T-cell (primary cell): ENCODE measurements around the gene ZBTB45. TPM values are rescaled to one million over a fixed set of nuclear protein-coding genes. Genes with fewer than 3 reads are reported as not detected.

ENCODE experiments used
- ATAC-seq, 4 experiments: fragments of 200-7000 bp in 3 of 4; fragments of 150-1000 bp in 1 of 4; cut with Tn5 transposase; replicated peaks in 1 of 4; 1 replicate in 3 of 4; 2 replicates in 1 of 4; pipeline ENCODE4 v1.10.0; 2021; ENCODE audit warnings: moderate library complexity in 3 of 4, mild to moderate bottlenecking in 2 of 4, moderate number of reproducible peaks in 1 of 4
- CTCF ChIA-PET, 2 donors: fragments of 300-600 bp; sonication (Branson Sonifier 250); formaldehyde crosslinking; loops; one replicate each; lab custom pipeline; 2022; ENCODE audit warnings: antibody characterized with exemption in 2 of 2; lab: Charles Lee
- POLR2A ChIA-PET, 2 donors: fragments of 300-600 bp; sonication (Branson Sonifier 250); formaldehyde crosslinking; loops; one replicate each; lab custom pipeline; 2022; ENCODE audit warnings: antibody characterized with exemption in 2 of 2; lab: Charles Lee
- DNase-seq, 35 experiments: peaks; one replicate each; pipeline versions ENCODE4 v3.0.0 to v3.0.0-alpha.2; 2013 to 2023
- H3K27ac ChIP-seq: one replicate; pipeline ENCODE4 v1.5.1; 2013; ENCODE audit warnings: low read length
- H3K27me3 ChIP-seq, 2 experiments: replicated peaks in 1 of 2; 1 replicate in 1 of 2; 2 replicates in 1 of 2; pipeline versions ENCODE4 v1.6.1 to v1.7.0; 2013; ENCODE audit warnings: low read length in 1 of 2, mixed read lengths in 1 of 2; ENCODE audit not compliant: control insufficient read depth in 2 of 2, insufficient read depth in 2 of 2; ENCODE audit errors: extremely low read depth in 1 of 2
- H3K36me3 ChIP-seq, 2 donors: 1 replicate in 1 of 2; 2 replicates in 1 of 2; pipeline versions ENCODE4 v1.6.1 to v1.7.0; 2013; ENCODE audit warnings: low read length in 1 of 2; ENCODE audit not compliant: control insufficient read depth in 2 of 2, insufficient read depth in 1 of 2; ENCODE audit errors: extremely low read depth in 1 of 2
- H3K4me1 ChIP-seq, 2 experiments: 1 replicate in 1 of 2; 2 replicates in 1 of 2; pipeline versions ENCODE4 v1.6.1 to v1.7.0; 2013; ENCODE audit warnings: low read length in 2 of 2, mixed read lengths in 1 of 2; ENCODE audit not compliant: insufficient read depth in 2 of 2, control insufficient read depth in 1 of 2; ENCODE audit errors: extremely low read depth in 1 of 2
- H3K4me3 ChIP-seq, 2 donors: 1 replicate in 1 of 2; 2 replicates in 1 of 2; pipeline versions ENCODE4 v1.5.1 to v1.7.0; 2013; ENCODE audit warnings: mild to moderate bottlenecking in 2 of 2, low read length in 1 of 2, moderate library complexity in 1 of 2; ENCODE audit not compliant: control insufficient read depth in 1 of 2; ENCODE audit errors: extremely low read depth in 1 of 2
- H3K9me3 ChIP-seq: 2 replicates; pipeline ENCODE4 v1.7.0; 2013
- H3K27ac Mint-ChIP-seq, 2 donors: one replicate each; pipeline ENCODE4 v1.8.0; 2020 to 2021; ENCODE audit warnings: mild to moderate bottlenecking in 2 of 2, mixed read lengths in 2 of 2
- H3K27me3 Mint-ChIP-seq, 2 donors: one replicate each; pipeline ENCODE4 v1.8.0; 2021 to 2022; ENCODE audit warnings: mixed read lengths in 2 of 2
- H3K36me3 Mint-ChIP-seq: one replicate; pipeline ENCODE4 v1.8.0; 2021; ENCODE audit warnings: mixed read lengths
- H3K4me1 Mint-ChIP-seq, 3 donors: one replicate each; pipeline ENCODE4 v1.8.0; 2020 to 2022; ENCODE audit warnings: mixed read lengths in 3 of 3, mild to moderate bottlenecking in 1 of 3
- H3K4me3 Mint-ChIP-seq, 3 donors: one replicate each; pipeline ENCODE4 v1.8.0; 2020 to 2022; ENCODE audit warnings: mild to moderate bottlenecking in 3 of 3, mixed read lengths in 3 of 3, moderate library complexity in 3 of 3
- H3K9me3 Mint-ChIP-seq, 3 donors: one replicate each; pipeline ENCODE4 v1.8.0; 2020 to 2022; ENCODE audit warnings: mixed read lengths in 3 of 3
- WGBS: methylation state at CpG from one replicate; pipeline ENCODE4 v1.1.5; 2013; ENCODE audit warnings: missing lambda C conversion rate; ENCODE audit not compliant: insufficient coverage; 5-methylcytosine and 5-hydroxymethylcytosine counted together
- total RNA-seq, 35 experiments: library from RNA in 6 of 35; stranded (reverse) in 6 of 35; fragments of 120-200 nt in 1 of 35; gene quantifications; one replicate each; pipeline versions ENCODE4 v1.2.1 to v1.2.4 and lab custom pipeline; 2013 to 2026

ZBTB45 gene
- total RNA-seq, 5 donors from 2014 or later (not counting 1 experiment from before 2014, with no cell fraction given), result 8.3 to 27.8 (median 24.5) TPM

- WGBS, result no CpG with 5 or more reads among the region's 1 CpG
- Histone ChIP-seq H3K9me3 (no peaks in the 10 kb centered on the region), H3K4me3 (no peak overlapping the region), H3K27ac (no peak overlapping the region), H3K4me1 (peaks cover 13 to 59% of the 10 kb centered on the region in 2 experiments), H3K36me3 (peaks cover 18 to 73% of the 10 kb centered on the region in 2 donors), H3K27me3 (no peaks in the 10 kb centered on the region)
- CTCF ChIA-PET, result no interaction called here
- DNase-seq, result no peak
- Mint-ChIP-seq H3K27me3 (no peaks in the 10 kb centered on the region), H3K36me3 (peaks cover 49% of the 10 kb centered on the region), H3K4me1 (peaks cover 48 to 58% (median 57%) of the 10 kb centered on the region in 3 donors), H3K4me3 (peak overlapping the region in 1 of 3 donors; percentile 21), H3K27ac (no peak overlapping the region), H3K9me3 (no peaks in the 10 kb centered on the region)
- POLR2A ChIA-PET, result interaction anchor here in 1 of 2 donors (0.6 kb wide), 1 partner anchor 21 kb away, joined by 3 read pairs; no protein-coding TSS in a partner anchor
- no peak for ATAC-seq
Observed at GRCh38 chr19:58551123-58551497, 31.5 kb upstream of the ZBTB45 start.

- ATAC-seq, result no peak
- no peak overlapping the region for H3K4me3 ChIP-seq
- CTCF ChIA-PET, result no interaction called here
- Mint-ChIP-seq H3K9me3 (no peaks in the 10 kb centered on the region), H3K4me1 (peaks cover 49 to 60% (median 59%) of the 10 kb centered on the region in 3 donors), H3K27me3 (no peaks in the 10 kb centered on the region), H3K36me3 (peaks cover 52% of the 10 kb centered on the region), H3K27ac (no peak overlapping the region), H3K4me3 (no peak overlapping the region)
- H3K9me3 ChIP-seq, result no peaks in the 10 kb centered on the region
- WGBS, result 99% methylated on average over 12 of the region's 13 CpGs
- H3K27me3 ChIP-seq, result no peaks in the 10 kb centered on the region
- H3K27ac ChIP-seq, result no peak overlapping the region
- peaks cover 18 to 59% of the 10 kb centered on the region in 2 experiments for H3K4me1 ChIP-seq
- POLR2A ChIA-PET, result interaction anchor here in 1 of 2 donors (0.6 kb wide), 1 partner anchor 21 kb away, joined by 3 read pairs; no protein-coding TSS in a partner anchor
- H3K36me3 ChIP-seq, result peaks cover 18 to 71% of the 10 kb centered on the region in 2 donors
- DNase-seq, result no peak
Observed at GRCh38 chr19:58550362-58551122, 30.9 kb upstream of the ZBTB45 start.

GRCh38 chr19:58549664-58550361 lies 30.2 kb upstream of the ZBTB45 start:
- Histone ChIP-seq H3K4me1 (peaks cover 18 to 60% of the 10 kb centered on the region in 2 experiments), H3K27me3 (no peaks in the 10 kb centered on the region), H3K4me3 (no peak overlapping the region), H3K9me3 (no peaks in the 10 kb centered on the region), H3K36me3 (peaks cover 18 to 71% of the 10 kb centered on the region in 2 donors), H3K27ac (no peak overlapping the region)
- Mint-ChIP-seq H3K27ac (no peak overlapping the region), H3K4me1 (peaks cover 47 to 58% (median 54%) of the 10 kb centered on the region in 3 donors), H3K27me3 (no peaks in the 10 kb centered on the region), H3K36me3 (peaks cover 50% of the 10 kb centered on the region), H3K9me3 (no peaks in the 10 kb centered on the region), H3K4me3 (no peak overlapping the region)
- no peak for ATAC-seq
- ChIA-PET CTCF (no interaction called here), POLR2A (no interaction called here)
- 94% methylated on average over 4 of the region's 11 CpGs for WGBS
- DNase-seq, result no peak

- ATAC-seq (no peak), DNase-seq (no peak)
- H3K27me3 ChIP-seq, result no peaks in the 10 kb centered on the region
- H3K9me3 Mint-ChIP-seq, result no peaks in the 10 kb centered on the region
- no peaks in the 10 kb centered on the region for H3K27me3 Mint-ChIP-seq
- H3K4me3 Mint-ChIP-seq, result no peak overlapping the region
- peaks cover 50% of the 10 kb centered on the region for H3K36me3 Mint-ChIP-seq
- ChIA-PET POLR2A (no interaction called here), CTCF (no interaction called here)
- peaks cover 18 to 71% of the 10 kb centered on the region in 2 donors for H3K36me3 ChIP-seq
- WGBS, result 94% methylated on average over 15 of the region's 20 CpGs
- no peak overlapping the region for H3K27ac ChIP-seq
- no peaks in the 10 kb centered on the region for H3K9me3 ChIP-seq
- H3K4me1 ChIP-seq, result peaks cover 14 to 54% of the 10 kb centered on the region in 2 experiments
- H3K4me3 ChIP-seq, result no peak overlapping the region
- H3K27ac Mint-ChIP-seq, result no peak overlapping the region
- H3K4me1 Mint-ChIP-seq, result peaks cover 41 to 52% (median 46%) of the 10 kb centered on the region in 3 donors
Observed at GRCh38 chr19:58548859-58549663, 29.5 kb upstream of the ZBTB45 start.

GRCh38 chr19:58547323-58548312 lies 28.0 kb upstream of the ZBTB45 start:
- Histone ChIP-seq H3K36me3 (peaks cover 18 to 66% of the 10 kb centered on the region in 2 donors), H3K4me1 (peaks cover 12 to 53% of the 10 kb centered on the region in 2 experiments), H3K27me3 (peaks cover 0 to 3% of the 10 kb centered on the region in 2 experiments), H3K9me3 (no peaks in the 10 kb centered on the region), H3K27ac (no peak overlapping the region), H3K4me3 (no peak overlapping the region)
- DNase-seq (no peak), ATAC-seq (no peak)
- Mint-ChIP-seq H3K9me3 (no peaks in the 10 kb centered on the region), H3K4me1 (peaks cover 41 to 48% (median 44%) of the 10 kb centered on the region in 3 donors), H3K36me3 (peaks cover 41% of the 10 kb centered on the region), H3K27ac (no peak overlapping the region), H3K27me3 (no peaks in the 10 kb centered on the region), H3K4me3 (peak overlapping the region in 1 of 3 donors; percentile 20)
- 91% methylated on average over 12 of the region's 18 CpGs for WGBS
- ChIA-PET CTCF (no interaction called here), POLR2A (no interaction called here)
